ENCODE data around the gene CMSS1. TPM values are rescaled to one million over a fixed set of nuclear protein-coding genes. Genes with fewer than 3 reads are reported as not detected.

CMSS1 gene
- total and polyA plus RNA-seq, 8 donors: 2.7 to 33.3 (median 22.1) TPM

- H3K4me1 ChIP-seq: peaks cover 48 to 83% (median 64%) of the 10 kb centered on the region in 4 donors
- H3K36me3 ChIP-seq: no peaks in the 10 kb centered on the region
- no peaks in the 10 kb centered on the region for H3K9me3 ChIP-seq
- 70 to 84% (median 81%) methylated on average over 1 of the region's 1 CpG for WGBS, 5 donors
- DNase-seq: no peak
- TF ChIP-seq POLR2AphosphoS5 (IDR thresholded peaks at IDR 0.05) (no peak), EP300 (IDR thresholded peaks at IDR 0.05) (no peak), CTCF (IDR thresholded peaks at IDR 0.05) (no peak), POLR2A (IDR thresholded peaks at IDR 0.05) (no peak)
- no peaks in the 10 kb centered on the region for H3K27me3 ChIP-seq
- intact Hi-C loops (cut with DNase I; ENCODE audit: low total_unique reads): no loop called here
- no peak overlapping the region for H3K4me3 ChIP-seq
- H3K27ac ChIP-seq: peak overlapping the region in 4 of 5 donors; percentile 67 to 86 (median 84)
Measured at GRCh38 chr3:100043271-100043670, 225.6 kb downstream of the CMSS1 start.

GRCh38 chr3:100044369-100044768 is 226.7 kb downstream of the CMSS1 start:
- intact Hi-C loops (cut with DNase I; ENCODE audit: low total_unique reads): no loop called here
- DNase-seq: peak in 1 of 2 donors; percentile 23
- Histone ChIP-seq H3K9me3 (no peaks in the 10 kb centered on the region), H3K4me1 (peaks cover 44 to 79% (median 60%) of the 10 kb centered on the region in 4 donors), H3K4me3 (no peak overlapping the region), H3K27ac (peak overlapping the region in 4 of 5 donors; percentile 25 to 84 (median 63)), H3K27me3 (no peaks in the 10 kb centered on the region), H3K36me3 (no peaks in the 10 kb centered on the region)
- no peak for TF ChIP-seq EP300 (IDR thresholded peaks at IDR 0.05)

- Histone ChIP-seq H3K4me1 (peaks cover 35 to 68% (median 48%) of the 10 kb centered on the region in 4 donors), H3K27me3 (no peaks in the 10 kb centered on the region), H3K4me3 (no peak overlapping the region), H3K27ac (peak overlapping the region in 4 of 5 donors; percentile 25 to 83 (median 64)), H3K36me3 (no peaks in the 10 kb centered on the region), H3K9me3 (no peaks in the 10 kb centered on the region)
- intact Hi-C loops (cut with DNase I; ENCODE audit: low total_unique reads): no loop called here
- peak in 1 of 2 donors; percentile 83 for DNase-seq
- 70 to 84% (median 74%) methylated on average over 3 of the region's 3 CpGs for WGBS, 5 donors
- TF ChIP-seq CTCF (IDR thresholded peaks at IDR 0.05): no peak
Measured at GRCh38 chr3:100045696-100046095, 228.0 kb downstream of the CMSS1 start.

GRCh38 chr3:100046986-100047385 is 229.3 kb downstream of the CMSS1 start:
- WGBS, 5 donors: 27 to 58% (median 41%) methylated on average over 2 of the region's 2 CpGs
- H3K9me3 ChIP-seq: no peaks in the 10 kb centered on the region
- peak overlapping the region in 4 of 5 donors; percentile 62 to 83 (median 66) for H3K27ac ChIP-seq
- H3K4me1 ChIP-seq: peaks cover 22 to 55% (median 39%) of the 10 kb centered on the region in 4 donors
- TF ChIP-seq CTCF (IDR thresholded peaks at IDR 0.05) (no peak), POLR2A (IDR thresholded peaks at IDR 0.05) (no peak), POLR2AphosphoS5 (IDR thresholded peaks at IDR 0.05) (no peak)
- DNase-seq: no peak
- no peaks in the 10 kb centered on the region for H3K36me3 ChIP-seq
- H3K4me3 ChIP-seq: no peak overlapping the region
- intact Hi-C loops (cut with DNase I; ENCODE audit: low total_unique reads): no loop called here
- H3K27me3 ChIP-seq: no peaks in the 10 kb centered on the region

GRCh38 chr3:100047455-100048141 is 229.9 kb downstream of the CMSS1 start:
- no peaks in the 10 kb centered on the region for H3K36me3 ChIP-seq
- intact Hi-C loops (cut with DNase I; ENCODE audit: low total_unique reads): no loop called here
- H3K27me3 ChIP-seq: no peaks in the 10 kb centered on the region
- no peak overlapping the region for H3K4me3 ChIP-seq
- H3K27ac ChIP-seq: peak overlapping the region; percentile 55 to 83 (median 64)
- WGBS, 5 donors: 23 to 42% (median 34%) methylated on average over 6 of the region's 6 CpGs
- DNase-seq: peak in 1 of 2 donors; percentile 52
- no peaks in the 10 kb centered on the region for H3K9me3 ChIP-seq
- TF ChIP-seq POLR2AphosphoS5 (IDR thresholded peaks at IDR 0.05): no peak
- no peak for TF ChIP-seq POLR2A (IDR thresholded peaks at IDR 0.05)
- no peak for TF ChIP-seq EP300 (IDR thresholded peaks at IDR 0.05)
- no peak for TF ChIP-seq CTCF (IDR thresholded peaks at IDR 0.05)
- peaks cover 20 to 49% (median 33%) of the 10 kb centered on the region in 4 donors for H3K4me1 ChIP-seq
